IMR-90 (cell line): ENCODE data around the gene BGLAP. TPM values are rescaled to one million over a fixed set of nuclear protein-coding genes. Genes with fewer than 3 reads are reported as not detected.
A peak's percentile ranks its signal among the peaks of the same experiment; 100 is the strongest.

Source experiments
- ATAC-seq: fragments of 200-7000 bp; cut with Tn5 transposase; 2 replicates; pipeline ENCODE4 v1.9.1; 2020; ENCODE audit warnings: low read depth, mild to moderate bottlenecking, moderate library complexity
- Bru-seq: library from RNA; stranded (reverse); fragments of 400-500 nt; gene quantifications from one replicate; lab custom pipeline; 2021; lab: Mats Ljungman, UMichigan
- BruChase-seq, 2 experiments: library from RNA; stranded (reverse); fragments of 400-500 nt; gene quantifications; one replicate each; lab custom pipeline; 2021; lab: Mats Ljungman, UMichigan
- BruUV-seq: library from RNA; stranded (reverse); fragments of 400-500 nt; replicated peaks from 2 replicates; lab custom pipeline; 2021; lab: Mats Ljungman, UMichigan
- CTCF ChIA-PET: fragments of 300-600 bp; formaldehyde crosslinking; extraction: SDS; loops from one replicate; lab custom pipeline; 2021; ENCODE audit warnings: antibody characterized with exemption; lab: Yijun Ruan, JAX
- POLR2A ChIA-PET: fragments of 300-600 bp; sonication (Branson Sonifier 250); formaldehyde crosslinking; loops from one replicate; lab custom pipeline; 2022; ENCODE audit warnings: antibody characterized with exemption; ENCODE audit not compliant: unreplicated experiment; lab: Charles Lee
- DNase-seq: peaks from one replicate; pipeline ENCODE4 v3.0.0; 2013
- H2AFZ ChIP-seq: replicated peaks from 2 replicates; pipeline ENCODE3; 2013; ENCODE audit warnings: low read length, mild to moderate bottlenecking; ENCODE audit not compliant: poor library complexity
- H2AK5ac ChIP-seq: 2 replicates; pipeline ENCODE4 v1.6.1; 2013; ENCODE audit warnings: low read depth, low read length, inconsistent platforms
- H2AK9ac ChIP-seq: replicated peaks from 2 replicates; pipeline ENCODE3; 2013; ENCODE audit warnings: mild to moderate bottlenecking, low read depth, low read length, moderate library complexity; ENCODE audit not compliant: poor library complexity
- H2BK120ac ChIP-seq: 2 replicates; pipeline ENCODE4 v1.6.1; 2013; ENCODE audit warnings: low read depth, low read length, inconsistent platforms
- H2BK15ac ChIP-seq: 3 replicates; pipeline ENCODE4 v1.6.1; 2013; ENCODE audit warnings: low read depth, low read length, inconsistent platforms
- H2BK20ac ChIP-seq: 2 replicates; pipeline ENCODE4 v1.6.1; 2013; ENCODE audit warnings: low read depth, mild to moderate bottlenecking, inconsistent platforms, low read length, moderate library complexity
- H2BK5ac ChIP-seq: 2 replicates; pipeline ENCODE4 v1.6.1; 2013; ENCODE audit warnings: mild to moderate bottlenecking, low read depth, low read length, inconsistent platforms; ENCODE audit not compliant: poor library complexity, severe bottlenecking
- H3K14ac ChIP-seq: replicated peaks from 2 replicates; pipeline ENCODE4 v1.6.1; 2013; ENCODE audit warnings: low read depth, low read length, inconsistent platforms
- H3K18ac ChIP-seq: 2 replicates; pipeline ENCODE4 v1.6.1; 2013; ENCODE audit warnings: low read depth, low read length, control low read depth
- H3K23ac ChIP-seq: 2 replicates; pipeline ENCODE4 v1.6.1; 2013; ENCODE audit warnings: low read depth, low read length, inconsistent platforms
- H3K27ac ChIP-seq: 2 replicates; pipeline ENCODE4 v1.5.1; 2013; ENCODE audit warnings: mild to moderate bottlenecking, control low read depth, low read length; ENCODE audit not compliant: insufficient read depth
- H3K27me3 ChIP-seq: 2 replicates; pipeline ENCODE4 v1.6.1; 2013; ENCODE audit warnings: low read length; ENCODE audit not compliant: control insufficient read depth, insufficient read depth
- H3K36me3 ChIP-seq: 2 replicates; pipeline ENCODE4 v1.6.1; 2013; ENCODE audit warnings: low read length, mixed read lengths; ENCODE audit not compliant: control insufficient read depth, insufficient read depth
- H3K4ac ChIP-seq: 2 replicates; pipeline ENCODE4 v1.6.1; 2013; ENCODE audit warnings: low read depth, low read length, inconsistent platforms
- H3K4me1 ChIP-seq: 2 replicates; pipeline ENCODE4 v1.6.1; 2013; ENCODE audit warnings: low read length, mixed read lengths; ENCODE audit not compliant: control insufficient read depth, insufficient read depth
- H3K4me2 ChIP-seq: 2 replicates; pipeline ENCODE4 v1.6.1; 2013; ENCODE audit warnings: low read depth, mild to moderate bottlenecking, control low read depth, low read length, moderate library complexity
- H3K4me3 ChIP-seq: 2 replicates; pipeline ENCODE4 v1.5.1; 2013; ENCODE audit warnings: low read depth, mild to moderate bottlenecking, control low read depth, low read length, moderate library complexity; ENCODE audit not compliant: insufficient read depth
- H3K56ac ChIP-seq: 2 replicates; pipeline ENCODE4 v1.6.1; 2013; ENCODE audit warnings: low read length, inconsistent platforms; ENCODE audit not compliant: insufficient read depth; ENCODE audit errors: extremely low read depth
- H3K79me1 ChIP-seq, 2 experiments: 2 replicates each; pipeline ENCODE4 v1.6.1; 2013; ENCODE audit warnings: low read length in 2 of 2, inconsistent platforms in 1 of 2, low read depth in 1 of 2
- H3K9ac ChIP-seq: 2 replicates; pipeline ENCODE4 v1.6.1; 2013; ENCODE audit warnings: low read depth, low read length, control low read depth
- H3K9me1 ChIP-seq: 2 replicates; pipeline ENCODE4 v1.6.1; 2013; ENCODE audit warnings: low read length, inconsistent platforms; ENCODE audit not compliant: insufficient read depth
- H3K9me3 ChIP-seq: 2 replicates; pipeline ENCODE4 v1.6.1; 2013; ENCODE audit warnings: low read length; ENCODE audit not compliant: control insufficient read depth, insufficient read depth
- H4K20me1 ChIP-seq: 2 replicates; pipeline ENCODE4 v1.6.1; 2013; ENCODE audit warnings: low read length, inconsistent platforms; ENCODE audit not compliant: insufficient read depth
- H4K5ac ChIP-seq: 2 replicates; pipeline ENCODE4 v1.6.1; 2013; ENCODE audit warnings: mild to moderate bottlenecking, low read depth, low read length, control low read depth
- H4K8ac ChIP-seq, 2 experiments: 2 replicates each; pipeline ENCODE4 v1.6.1; 2013; ENCODE audit warnings: low read depth in 2 of 2, low read length in 2 of 2, control low read depth in 1 of 2, inconsistent platforms in 1 of 2
- H4K91ac ChIP-seq: 2 replicates; pipeline ENCODE4 v1.6.1; 2013; ENCODE audit warnings: low read depth, low read length, inconsistent platforms; ENCODE audit not compliant: insufficient read depth
- BHLHE40 ChIP-seq: fragments of 150-350 bp; IDR thresholded peaks from 2 replicates; pipeline ENCODE4 v1.6.1; 2016; ENCODE audit warnings: mild to moderate bottlenecking, low read depth, low read length
- CEBPB ChIP-seq: IDR thresholded peaks from 2 replicates; pipeline ENCODE4 v1.6.1; 2012; ENCODE audit warnings: low read depth, low read length, improper control_type of control experiment
- CHD1 ChIP-seq: IDR thresholded peaks from 2 replicates; pipeline ENCODE4 v1.6.1; 2012; ENCODE audit warnings: low read depth, low read length, improper control_type of control experiment
- FOS ChIP-seq: fragments of 150-350 bp; IDR thresholded peaks from 2 replicates; pipeline ENCODE4 v1.6.1; 2016; ENCODE audit warnings: low read depth, low read length
- MAFK ChIP-seq: IDR thresholded peaks from 2 replicates; pipeline ENCODE4 v1.6.1; 2012; ENCODE audit warnings: low read depth, low read length, improper control_type of control experiment
- MAZ ChIP-seq: IDR thresholded peaks from 2 replicates; pipeline ENCODE4 v1.6.1; 2012; ENCODE audit warnings: low read depth, mild to moderate bottlenecking, low read length, improper control_type of control experiment, moderate library complexity, borderline replicate concordance
- NFE2L2 ChIP-seq: fragments of 150-350 bp; IDR thresholded peaks from 2 replicates; pipeline ENCODE4 v1.6.1; 2016; ENCODE audit warnings: low read depth, mild to moderate bottlenecking, low read length
- POLR2A ChIP-seq: IDR thresholded peaks from 2 replicates; pipeline ENCODE4 v1.6.1; 2012; ENCODE audit warnings: mild to moderate bottlenecking, low read depth, low read length
- RAD21 ChIP-seq: IDR thresholded peaks from 2 replicates; pipeline ENCODE4 v1.6.1; 2012; ENCODE audit warnings: low read length, improper control_type of control experiment
- RCOR1 ChIP-seq: IDR thresholded peaks from 2 replicates; pipeline ENCODE4 v1.6.1; 2012; ENCODE audit warnings: mild to moderate bottlenecking, low read length, improper control_type of control experiment; ENCODE audit not compliant: insufficient replicate concordance
- RFX5 ChIP-seq: IDR thresholded peaks from 2 replicates; pipeline ENCODE4 v1.8.0; 2012; ENCODE audit warnings: low read depth, mild to moderate bottlenecking, low read length, moderate library complexity
- SMC3 ChIP-seq: fragments of 150-350 bp; IDR thresholded peaks from 2 replicates; pipeline ENCODE4 v1.6.1; 2016; ENCODE audit warnings: low read depth, mild to moderate bottlenecking, antibody characterized with exemption, low read length, moderate library complexity
- USF2 ChIP-seq: fragments of 150-350 bp; IDR thresholded peaks from 2 replicates; pipeline ENCODE4 v1.6.1; 2017; ENCODE audit warnings: mild to moderate bottlenecking, antibody characterized with exemption, low read length, low read depth
- WGBS, 2 experiments: methylation state at CpG; one replicate each; pipeline versions ENCODE4 v1.1.5 to v1.1.7; 2013; ENCODE audit warnings: missing lambda C conversion rate in 2 of 2; ENCODE audit not compliant: insufficient read length in 1 of 2; ENCODE audit errors: extremely low coverage in 2 of 2; 5-methylcytosine and 5-hydroxymethylcytosine counted together
- dilution Hi-C: fragments of 300-500 bp; cut with HindIII; formaldehyde crosslinking; loops from one replicate; pipeline ENCODE4 v1.14.3; 2018; ENCODE audit warnings: low sequenced_read_pairs; ENCODE audit not compliant: unreplicated experiment
- in situ Hi-C: fragments of 300-500 bp; cut with MboI; formaldehyde crosslinking; loops from 3 replicates; pipeline ENCODE4 v1.14.3; 2019; ENCODE audit warnings: low sequenced_read_pairs, inconsistent platforms, mixed read lengths
- intact Hi-C: fragments of 100-400 bp; cut with micrococcal nuclease; formaldehyde crosslinking; loops from 2 replicates; pipeline ENCODE4 v1.10.0; 2022
- long read RNA-seq: library from polyadenylated mRNA; unstranded; transcript quantifications from one replicate; pipeline ENCODE4 v2.0.0, GENCODE V29; 2021; ENCODE audit not compliant: unreplicated experiment
- polyA plus RNA-seq, 3 experiments: library from polyadenylated mRNA; depleted of rRNA; stranded (reverse); fragments of >200 nt; gene quantifications; 2 replicates each; pipeline ENCODE4 v1.2.3, GENCODE V29; 2012; ENCODE audit warnings: low replicate concordance in 1 of 3
- total RNA-seq: library from RNA; depleted of rRNA; stranded (reverse); fragments of >200 nt; gene quantifications from 2 replicates; pipeline ENCODE4 v1.2.3, GENCODE V29; 2012; rRNA removed

The BGLAP gene
- total RNA-seq (not detected in 2 replicates), polyA plus RNA-seq (2012; rRNA removed) (0.32 and 0.67 TPM in 2 replicates), Bru-seq, nascent RNA (percentile 35 among the genes with signal in this experiment), BruChase-seq, experiment 1, labeled RNA remaining after a 6-hour chase (percentile 54 among the genes with signal in this experiment), BruChase-seq, experiment 2, labeled RNA remaining after a 2-hour chase (percentile 56 among the genes with signal in this experiment)
- polyA plus RNA-seq (2012; cell fraction: cytosol; rRNA removed), result 0.16 TPM in 1 of 2 replicates, not detected in the other
- polyA plus RNA-seq (2012; cell fraction: nucleus; rRNA removed; ENCODE audit: low replicate concordance), result 4.8 and 6.7 TPM in 2 replicates
- long read RNA-seq, result 0 reads

GRCh38 chr1:156241926-156242325 lies at the start of gene BGLAP:
BGLAP (plus strand) TSS chr1:156242184; CDS start chr1:156242232, 48 bp downstream.
- H4K20me1 ChIP-seq, result no peaks in the 10 kb centered on the region; the same call in 1 of the 2 replicates
- peaks cover 20% of the 10 kb centered on the region for H3K36me3 ChIP-seq
- peaks cover 12% of the 10 kb centered on the region; the same call in 1 of the 2 replicates for H3K27me3 ChIP-seq
- dilution Hi-C loops (no loop called here), intact Hi-C loops (no loop called here), in situ Hi-C loops (no loop called here)
- H2BK20ac ChIP-seq, result no peak within 1 kb of the TSS
- H3K23ac ChIP-seq, result no peak within 1 kb of the TSS
- POLR2A ChIA-PET, result no interaction called here
- no peak within 1 kb of the TSS for H3K9ac ChIP-seq
- H3K9me3 ChIP-seq, result no peaks in the 10 kb centered on the region
- H2AFZ ChIP-seq, result no peak within 1 kb of the TSS
- H3K56ac ChIP-seq, result no peak within 1 kb of the TSS
- no peak within 1 kb of the TSS for H3K18ac ChIP-seq
- H3K4ac ChIP-seq, result no peak within 1 kb of the TSS
- DNase-seq (no peak), ATAC-seq (no peak)
- no peak within 1 kb of the TSS for H3K4me2 ChIP-seq
- no peak within 1 kb of the TSS for H3K27ac ChIP-seq
- H2AK5ac ChIP-seq, result no peak within 1 kb of the TSS
- no peak within 1 kb of the TSS for H4K91ac ChIP-seq
- peaks cover 2% of the 10 kb centered on the region; the same call in 1 of the 2 replicates for H3K4me1 ChIP-seq
- H2BK120ac ChIP-seq, result no peak within 1 kb of the TSS
- BruUV-seq, result no TSS peak
- WGBS, 2 experiments, result 96% methylated on average over 4 of the region's 14 CpGs; no CpG with 5 or more reads in 1 of the 2 experiments
- H3K9me1 ChIP-seq, result peaks cover 5% of the 10 kb centered on the region; the same call in 1 of the 2 replicates
- no peak within 1 kb of the TSS for H4K8ac ChIP-seq
- H3K14ac ChIP-seq, result no peak within 1 kb of the TSS
- peak within 1 kb of the TSS; percentile 5 for H2AK9ac ChIP-seq
- no peak within 1 kb of the TSS for H2BK15ac ChIP-seq
- no peak within 1 kb of the TSS for H2BK5ac ChIP-seq
- CTCF ChIA-PET, result no interaction called here
- no peak within 1 kb of the TSS for H3K4me3 ChIP-seq
- H4K5ac ChIP-seq, result no peak within 1 kb of the TSS
- no peaks in the 10 kb centered on the region for H3K79me1 ChIP-seq
- no peak for TF ChIP-seq RCOR1
- no peak for TF ChIP-seq POLR2A
- no peak for TF ChIP-seq MAZ
- no peak for TF ChIP-seq MAFK
- no peak for TF ChIP-seq FOS
- TF ChIP-seq RFX5, result no peak
- TF ChIP-seq USF2, result no peak
- no peak for TF ChIP-seq CHD1
- no peak for TF ChIP-seq SMC3
- TF ChIP-seq NFE2L2, result no peak
- TF ChIP-seq CEBPB, result no peak
- no peak for TF ChIP-seq BHLHE40
- no peak for TF ChIP-seq RAD21
